ENCODE measurements around the gene LCN9.

DNA sequence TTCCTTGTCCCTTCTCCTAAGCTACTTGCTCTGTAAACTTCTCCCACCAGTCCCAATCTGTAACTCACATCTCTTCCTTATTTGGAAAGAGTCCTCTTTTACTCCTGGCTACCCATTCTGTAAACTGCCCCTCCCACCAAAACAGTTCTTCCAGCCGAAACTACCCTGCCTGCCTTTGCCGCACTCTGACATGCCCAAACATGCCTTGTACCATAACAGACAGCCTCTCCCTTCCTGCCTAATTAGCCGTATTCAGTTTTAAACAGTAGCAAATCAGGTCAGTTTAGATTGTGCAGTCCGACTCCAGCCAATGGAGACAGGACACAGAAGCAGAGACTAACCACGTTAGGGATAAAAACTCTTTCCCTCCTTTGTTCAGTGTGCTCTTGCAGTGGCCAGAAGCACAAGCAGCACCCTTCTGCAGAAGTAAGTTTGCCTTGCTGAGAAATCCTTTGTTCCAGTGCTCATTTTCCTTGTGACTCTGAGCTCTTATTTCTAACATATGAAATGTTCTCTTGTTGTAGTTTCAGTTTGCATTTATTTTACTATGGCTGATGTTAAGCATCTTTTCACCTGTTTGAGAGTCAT lies 18.4 kb upstream of the LCN9 start:
- TF ChIP-seq, protein P1, sequence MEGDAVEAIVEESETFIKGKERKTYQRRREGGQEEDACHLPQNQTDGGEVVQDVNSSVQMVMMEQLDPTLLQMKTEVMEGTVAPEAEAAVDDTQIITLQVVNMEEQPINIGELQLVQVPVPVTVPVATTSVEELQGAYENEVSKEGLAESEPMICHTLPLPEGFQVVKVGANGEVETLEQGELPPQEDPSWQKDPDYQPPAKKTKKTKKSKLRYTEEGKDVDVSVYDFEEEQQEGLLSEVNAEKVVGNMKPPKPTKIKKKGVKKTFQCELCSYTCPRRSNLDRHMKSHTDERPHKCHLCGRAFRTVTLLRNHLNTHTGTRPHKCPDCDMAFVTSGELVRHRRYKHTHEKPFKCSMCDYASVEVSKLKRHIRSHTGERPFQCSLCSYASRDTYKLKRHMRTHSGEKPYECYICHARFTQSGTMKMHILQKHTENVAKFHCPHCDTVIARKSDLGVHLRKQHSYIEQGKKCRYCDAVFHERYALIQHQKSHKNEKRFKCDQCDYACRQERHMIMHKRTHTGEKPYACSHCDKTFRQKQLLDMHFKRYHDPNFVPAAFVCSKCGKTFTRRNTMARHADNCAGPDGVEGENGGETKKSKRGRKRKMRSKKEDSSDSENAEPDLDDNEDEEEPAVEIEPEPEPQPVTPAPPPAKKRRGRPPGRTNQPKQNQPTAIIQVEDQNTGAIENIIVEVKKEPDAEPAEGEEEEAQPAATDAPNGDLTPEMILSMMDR (IDR thresholded peaks at IDR 0.05; ENCODE audit: insufficient read depth, low read length) = no peak
- TF ChIP-seq REST (IDR thresholded peaks at IDR 0.05; ENCODE audit: insufficient replicate concordance, low read depth) (no peak), GABPA (IDR thresholded peaks at IDR 0.05; ENCODE audit: low read depth) (no peak)

Measured in HL-60 (cell line).